ENCODE data around the gene AGRN.
"Not testable (repeated sequence)": the region's sequence is repeated elsewhere in the genome, so short reads cannot be mapped to it uniquely, and the experiment has no call there.

The AGRN gene

GRCh38 chr1:1001057-1001783 is 18.7 kb upstream of the AGRN start:
- DNase-seq (ENCODE audit: low read depth in 2 of 2): no peak

GRCh38 chr1:1003618-1004419 is 16.1 kb upstream of the AGRN start:
- no peak for DNase-seq (ENCODE audit: low read depth in 2 of 2)

GRCh38 chr1:1004420-1004779 is 15.5 kb upstream of the AGRN start:
- no peak for DNase-seq (ENCODE audit: low read depth in 2 of 2)

GRCh38 chr1:1004780-1005697 is 14.9 kb upstream of the AGRN start:
- no peak for DNase-seq (ENCODE audit: low read depth in 2 of 2)

- no peak for DNase-seq (ENCODE audit: low read depth in 2 of 2)
Measured at GRCh38 chr1:1005774-1006304, 14.1 kb upstream of the AGRN start.

GRCh38 chr1:1006305-1007159 is 13.4 kb upstream of the AGRN start:
- no peak for DNase-seq (ENCODE audit: low read depth in 2 of 2)

GRCh38 chr1:1010131-1010530 is 9.8 kb upstream of the AGRN start:
- not testable (repeated sequence) for DNase-seq (ENCODE audit: low read depth in 2 of 2)

- DNase-seq (ENCODE audit: low read depth in 2 of 2): no peak
Measured at GRCh38 chr1:1011396-1011949, 8.4 kb upstream of the AGRN start.

- not testable (repeated sequence) for DNase-seq (ENCODE audit: low read depth in 2 of 2)
Measured at GRCh38 chr1:1012736-1013104, 7.2 kb upstream of the AGRN start.

- peak; percentile 81 to 85 for DNase-seq (ENCODE audit: low read depth in 2 of 2)
Measured at GRCh38 chr1:1013105-1013921, 6.6 kb upstream of the AGRN start, which contains the start of gene ISG15. ISG15 (plus strand) TSS chr1:1013497; CDS start chr1:1013574, 77 bp downstream.

GRCh38 chr1:1013922-1014648 is 5.8 kb upstream of the AGRN start:
- DNase-seq (ENCODE audit: low read depth in 2 of 2): no peak

- no peak for DNase-seq (ENCODE audit: low read depth in 2 of 2)
Measured at GRCh38 chr1:1014799-1015681, 4.9 kb upstream of the AGRN start.

GRCh38 chr1:1017397-1018320 is 2.3 kb upstream of the AGRN start:
- DNase-seq (ENCODE audit: low read depth in 2 of 2): not testable (repeated sequence)

- DNase-seq (ENCODE audit: low read depth in 2 of 2): not testable (repeated sequence)
Measured at GRCh38 chr1:1018321-1018685, 1.6 kb upstream of the AGRN start.

GRCh38 chr1:1019122-1019999 is 559 bp upstream of the AGRN start:
- DNase-seq (ENCODE audit: low read depth in 2 of 2): peak; percentile 43 to 74

Measured in stimulated activated CD8-positive, alpha-beta memory T cell treated with anti-CD3 and anti-CD28 coated beads, Interleukin-7, amount 100 ng/mL, for 4 hours (primary cell).